ENCODE data around the gene B4GALNT2. TPM values are rescaled to one million over a fixed set of nuclear protein-coding genes. Genes with fewer than 3 reads are reported as not detected.

Gene B4GALNT2
- total and polyA plus RNA-seq, 8 donors, result 1.1 to 41.7 (median 2.2) TPM; not detected in 1

DNA sequence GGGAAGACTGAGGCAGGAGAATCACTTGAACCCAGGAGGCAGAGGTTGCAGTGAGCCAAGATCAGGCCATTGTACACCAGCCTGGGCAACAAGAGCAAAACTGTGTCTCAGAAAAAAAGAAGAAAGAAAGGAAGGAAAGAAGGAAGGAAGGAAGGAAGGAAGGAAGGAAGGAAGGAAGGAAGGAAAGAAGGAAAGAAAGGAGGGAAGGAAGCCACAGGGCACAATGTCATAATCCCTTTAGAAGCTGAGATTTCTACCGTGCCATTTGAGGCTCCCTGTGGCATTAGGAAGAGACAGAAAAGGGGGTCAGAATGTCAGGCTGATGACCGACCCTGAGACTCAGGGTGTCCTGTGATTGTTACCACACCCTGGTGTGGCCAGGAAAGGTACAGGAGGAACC is 71.2 kb downstream of the B4GALNT2 start:
- no peak for DNase-seq
- H3K4me3 ChIP-seq, result no peak overlapping the region
- TF ChIP-seq EP300 (IDR thresholded peaks at IDR 0.05), result no peak
- TF ChIP-seq POLR2A (IDR thresholded peaks at IDR 0.05), result no peak
- no peak for TF ChIP-seq POLR2AphosphoS5 (IDR thresholded peaks at IDR 0.05)
- TF ChIP-seq, protein P1, sequence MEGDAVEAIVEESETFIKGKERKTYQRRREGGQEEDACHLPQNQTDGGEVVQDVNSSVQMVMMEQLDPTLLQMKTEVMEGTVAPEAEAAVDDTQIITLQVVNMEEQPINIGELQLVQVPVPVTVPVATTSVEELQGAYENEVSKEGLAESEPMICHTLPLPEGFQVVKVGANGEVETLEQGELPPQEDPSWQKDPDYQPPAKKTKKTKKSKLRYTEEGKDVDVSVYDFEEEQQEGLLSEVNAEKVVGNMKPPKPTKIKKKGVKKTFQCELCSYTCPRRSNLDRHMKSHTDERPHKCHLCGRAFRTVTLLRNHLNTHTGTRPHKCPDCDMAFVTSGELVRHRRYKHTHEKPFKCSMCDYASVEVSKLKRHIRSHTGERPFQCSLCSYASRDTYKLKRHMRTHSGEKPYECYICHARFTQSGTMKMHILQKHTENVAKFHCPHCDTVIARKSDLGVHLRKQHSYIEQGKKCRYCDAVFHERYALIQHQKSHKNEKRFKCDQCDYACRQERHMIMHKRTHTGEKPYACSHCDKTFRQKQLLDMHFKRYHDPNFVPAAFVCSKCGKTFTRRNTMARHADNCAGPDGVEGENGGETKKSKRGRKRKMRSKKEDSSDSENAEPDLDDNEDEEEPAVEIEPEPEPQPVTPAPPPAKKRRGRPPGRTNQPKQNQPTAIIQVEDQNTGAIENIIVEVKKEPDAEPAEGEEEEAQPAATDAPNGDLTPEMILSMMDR (IDR thresholded peaks at IDR 0.05), result no peak
- peaks cover 0 to 10% (median 0%) of the 10 kb centered on the region in 3 donors for H3K27me3 ChIP-seq
- WGBS, 5 donors, result 68 to 83% (median 71%) methylated on average over 2 of the region's 2 CpGs
- H3K4me1 ChIP-seq, result peaks cover 0 to 4% (median 0%) of the 10 kb centered on the region in 4 donors
- no peaks in the 10 kb centered on the region for H3K9me3 ChIP-seq
- intact Hi-C loops (cut with DNase I; ENCODE audit: low total_unique reads), result no loop called here
- no peaks in the 10 kb centered on the region for H3K36me3 ChIP-seq
- no peak overlapping the region for H3K27ac ChIP-seq

DNA sequence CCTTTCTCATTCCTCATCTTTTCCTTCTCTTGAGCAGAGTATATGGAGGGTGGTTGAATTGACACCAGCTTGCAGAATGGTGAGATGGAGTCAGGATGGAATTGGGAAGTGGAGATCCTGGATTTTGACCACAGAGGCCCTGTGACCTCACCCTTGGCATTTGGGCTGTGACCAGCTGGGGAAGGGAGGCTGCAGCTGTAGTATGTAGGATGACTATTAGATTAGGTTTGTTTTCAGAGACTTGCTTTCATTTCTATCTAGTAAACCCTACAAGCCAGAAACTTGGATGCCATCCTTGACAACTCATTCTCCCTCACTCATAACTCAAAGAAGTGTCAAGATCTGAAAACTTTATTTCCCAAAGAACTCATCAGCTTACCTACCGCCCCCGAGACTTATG is 71.9 kb downstream of the B4GALNT2 start:
- Histone ChIP-seq H3K27ac (no peak overlapping the region), H3K4me3 (no peak overlapping the region), H3K4me1 (peaks cover 0 to 8% (median 2%) of the 10 kb centered on the region in 4 donors), H3K27me3 (peaks cover 0 to 17% (median 2%) of the 10 kb centered on the region in 3 donors), H3K36me3 (no peaks in the 10 kb centered on the region), H3K9me3 (no peaks in the 10 kb centered on the region)
- intact Hi-C loops (cut with DNase I; ENCODE audit: low total_unique reads), result no loop called here
- TF ChIP-seq POLR2A (IDR thresholded peaks at IDR 0.05) (no peak), POLR2AphosphoS5 (IDR thresholded peaks at IDR 0.05) (no peak), EP300 (IDR thresholded peaks at IDR 0.05) (no peak)
- TF ChIP-seq, protein P1 (IDR thresholded peaks at IDR 0.05), result no peak
- 93 to 97% (median 96%) methylated on average over 2 of the region's 2 CpGs for WGBS, 5 donors
- DNase-seq, result no peak

DNA sequence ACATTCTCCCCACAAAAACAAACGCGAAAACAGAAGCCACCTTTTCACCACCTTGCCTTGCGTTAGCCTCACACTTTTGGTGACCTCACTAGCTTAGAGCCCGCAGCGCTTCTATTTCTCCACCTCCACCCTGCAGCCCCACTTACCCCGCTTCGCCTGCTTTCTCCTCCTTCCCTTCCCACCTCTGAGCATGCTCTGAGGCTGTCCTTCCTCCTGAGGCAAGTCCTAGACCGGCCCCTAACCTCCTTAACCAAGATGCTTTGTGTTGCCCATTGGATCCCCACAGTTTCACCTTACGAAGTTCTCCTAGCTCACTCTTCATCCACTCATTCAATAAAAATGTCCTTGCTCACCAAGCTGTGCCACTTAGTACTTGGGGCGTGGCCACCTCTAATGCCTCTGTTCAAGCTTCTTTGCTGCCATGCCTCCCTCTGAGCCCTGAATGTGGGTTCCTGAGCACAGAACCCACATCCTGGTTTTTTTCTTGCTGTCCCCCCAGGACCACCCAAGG is 76.5 kb downstream of the B4GALNT2 start:
- WGBS, 5 donors, result 72 to 81% (median 75%) methylated on average over 10 of the region's 10 CpGs
- Histone ChIP-seq H3K36me3 (no peaks in the 10 kb centered on the region), H3K27me3 (peaks cover 0 to 30% (median 13%) of the 10 kb centered on the region in 3 donors), H3K27ac (peak overlapping the region in 4 of 5 donors; percentile 69 to 86 (median 72)), H3K9me3 (no peaks in the 10 kb centered on the region), H3K4me3 (no peak overlapping the region), H3K4me1 (peaks cover 0 to 20% (median 10%) of the 10 kb centered on the region in 4 donors)
- intact Hi-C loops (cut with DNase I; ENCODE audit: low total_unique reads), result no loop called here
- DNase-seq, result no peak
- TF ChIP-seq POLR2AphosphoS5 (IDR thresholded peaks at IDR 0.05) (no peak), EP300 (IDR thresholded peaks at IDR 0.05) (no peak), POLR2A (IDR thresholded peaks at IDR 0.05) (no peak)
- TF ChIP-seq, protein P1 (IDR thresholded peaks at IDR 0.05), result no peak

DNA sequence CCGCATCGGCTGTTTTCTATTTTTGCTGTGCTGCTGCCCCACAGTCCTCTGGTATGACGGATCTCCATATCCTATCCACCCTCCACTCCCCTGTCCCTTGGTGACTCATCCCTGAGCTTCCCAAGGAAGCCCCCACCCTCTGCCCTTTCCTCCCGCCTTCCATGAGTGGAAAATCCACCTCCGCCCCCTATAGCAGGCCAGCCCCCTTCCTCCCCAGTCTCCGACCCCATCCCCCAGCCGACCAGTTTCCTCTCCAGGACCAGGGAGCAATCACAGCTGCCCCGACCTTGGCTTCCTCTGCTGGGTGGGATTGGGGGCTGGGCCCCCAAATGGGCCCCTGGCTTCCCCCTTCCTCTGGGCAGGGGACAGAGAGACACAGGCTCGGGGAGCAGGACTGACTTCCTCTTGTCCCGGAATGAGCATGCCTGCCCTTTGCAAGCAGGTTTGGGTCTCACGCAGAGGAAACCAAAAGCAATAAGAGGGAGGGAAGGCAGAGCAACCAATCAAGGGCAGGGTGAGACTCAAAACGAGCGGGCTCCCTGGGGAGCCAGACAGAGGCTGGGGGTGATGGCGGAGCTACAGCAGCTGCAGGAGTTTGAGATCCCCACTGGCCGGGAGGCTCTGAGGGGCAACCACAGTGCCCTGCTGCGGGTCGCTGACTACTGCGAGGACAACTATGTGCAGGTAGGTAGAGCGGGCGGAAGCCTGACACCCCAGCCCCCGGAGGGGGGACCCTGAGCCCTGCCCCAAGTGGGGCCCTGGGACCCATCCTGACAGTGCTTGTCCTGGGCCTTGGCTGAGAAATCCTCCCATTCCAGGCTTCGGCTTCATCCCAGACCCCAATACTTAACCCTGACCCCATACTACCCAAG is 77.8 kb downstream of the B4GALNT2 start, which contains the start of the genes ABI3 and GNGT2:
TSS of gene ABI3 (plus strand) at position 550 of the 872 bp plus-strand sequence. CDS start at position 568, 18 bp downstream.
TSS of gene GNGT2 (minus strand) at position 417 of the 872 bp plus-strand sequence. CDS start 3,152 bp downstream, outside the sequence.
- Histone ChIP-seq H3K27me3 (peaks cover 0 to 30% (median 13%) of the 10 kb centered on the region in 3 donors), H3K36me3 (no peaks in the 10 kb centered on the region), H3K4me1 (peaks cover 10 to 32% (median 21%) of the 10 kb centered on the region in 4 donors), H3K9me3 (no peaks in the 10 kb centered on the region), H3K4me3 (peak within 1 kb of the TSS; percentile 34 to 45 (median 43)), H3K27ac (peak within 1 kb of the TSS; percentile 31 to 86 (median 70))
- no peak for TF ChIP-seq EP300 (IDR thresholded peaks at IDR 0.05)
- peak in 2 of 3 donors; percentile 70 to 73 for TF ChIP-seq POLR2AphosphoS5 (IDR thresholded peaks at IDR 0.05)
- TF ChIP-seq, protein P1 (IDR thresholded peaks at IDR 0.05), result no peak
- TF ChIP-seq POLR2A (IDR thresholded peaks at IDR 0.05), result peak in 1 of 4 donors; percentile 33
- peak; percentile 37 to 72 for DNase-seq
- 33 to 43% (median 35%) methylated on average over 21 to 22 of the region's 22 CpGs for WGBS, 5 donors
- intact Hi-C loops (cut with DNase I; ENCODE audit: low total_unique reads), result no loop called here
